Measurements from ENCODE around the gene COL2A1. TPM values are rescaled to one million over a fixed set of nuclear protein-coding genes. Genes with fewer than 3 reads are reported as not detected.

The COL2A1 gene
- total RNA-seq, 2 donors from 2014 or later, result 12.4 to 21.0 TPM

GRCh38 chr12:47989023-47989417, 15.3 kb downstream of the COL2A1 start:
- peaks cover 11% of the 10 kb centered on the region for H3K36me3 ChIP-seq (ENCODE audit: control insufficient read depth, insufficient read depth, low read length)
- no peaks in the 10 kb centered on the region for H3K36me3 Mint-ChIP-seq (ENCODE audit: low read depth)
- no peak for TF ChIP-seq CTCF (conservative IDR thresholded peaks at IDR 0.05)
- H3K27ac Mint-ChIP-seq, result no peak overlapping the region
- WGBS, 2 experiments (ENCODE audit: insufficient coverage in 1 of 2, insufficient read length in 1 of 2), result 93 to 94% methylated on average over 4 to 8 of the region's 8 CpGs
- peaks cover 91% of the 10 kb centered on the region for H3K27me3 Mint-ChIP-seq (ENCODE audit: insufficient read depth)
- H3K4me1 ChIP-seq (ENCODE audit: control insufficient read depth, insufficient read depth, low read length), result no peaks in the 10 kb centered on the region
- no peak for DNase-seq
- H3K4me1 Mint-ChIP-seq, result peaks cover 11% of the 10 kb centered on the region
- H3K27me3 ChIP-seq (ENCODE audit: control insufficient read depth, insufficient read depth, low read length, poor library complexity, severe bottlenecking), result peaks cover 9% of the 10 kb centered on the region
- H3K27ac ChIP-seq (ENCODE audit: low read depth, low read length), result peak overlapping the region; percentile 94
- no peaks in the 10 kb centered on the region for H3K9me3 Mint-ChIP-seq
- no peaks in the 10 kb centered on the region for H3K9me3 ChIP-seq (ENCODE audit: control insufficient read depth, low read length)
- H3K4me3 ChIP-seq (ENCODE audit: low read length), result no peak overlapping the region
- H3K4me3 Mint-ChIP-seq, result no peak overlapping the region
- no peak overlapping the region for H3K9ac ChIP-seq (ENCODE audit: extremely low read depth, low read length, poor library complexity, severe bottlenecking)

GRCh38 chr12:47988073-47989022, 15.9 kb downstream of the COL2A1 start:
- WGBS, 2 experiments (ENCODE audit: insufficient coverage in 1 of 2, insufficient read length in 1 of 2), result 64 to 65% methylated on average over 11 to 15 of the region's 15 CpGs

More at GRCh38 chr12:47988073-47989022, 15.9 kb downstream of the COL2A1 start:
- Mint-ChIP-seq H3K9me3 (no peaks in the 10 kb centered on the region), H3K27ac (no peak overlapping the region), H3K36me3 (ENCODE audit: low read depth) (no peaks in the 10 kb centered on the region), H3K4me1 (peaks cover 11% of the 10 kb centered on the region), H3K27me3 (ENCODE audit: insufficient read depth) (peaks cover 86% of the 10 kb centered on the region), H3K4me3 (no peak overlapping the region)
- H3K9ac ChIP-seq (ENCODE audit: extremely low read depth, low read length, poor library complexity, severe bottlenecking), result no peak overlapping the region
- H3K4me1 ChIP-seq (ENCODE audit: control insufficient read depth, insufficient read depth, low read length), result no peaks in the 10 kb centered on the region
- H3K36me3 ChIP-seq (ENCODE audit: control insufficient read depth, insufficient read depth, low read length), result peaks cover 12% of the 10 kb centered on the region
- H3K27me3 ChIP-seq (ENCODE audit: control insufficient read depth, insufficient read depth, low read length, poor library complexity, severe bottlenecking), result peaks cover 2% of the 10 kb centered on the region
- no peaks in the 10 kb centered on the region for H3K9me3 ChIP-seq (ENCODE audit: control insufficient read depth, low read length)
- H3K4me3 ChIP-seq (ENCODE audit: low read length), result no peak overlapping the region
- no peak for TF ChIP-seq CTCF (conservative IDR thresholded peaks at IDR 0.05)
- DNase-seq, result peak; percentile 76
- peak overlapping the region; percentile 94 for H3K27ac ChIP-seq (ENCODE audit: low read depth, low read length)

Measured in endodermal cell (in vitro differentiated cells).